Keratinocyte (primary cell): ENCODE results near the gene IGSF1. TPM values are rescaled to one million over a fixed set of nuclear protein-coding genes. Genes with fewer than 3 reads are reported as not detected.

ENCODE experiments used
- DNase-seq: peaks from one replicate; pipeline ENCODE4 v3.0.0-alpha.2; 2011; ENCODE audit warnings: low read depth, missing footprints, low spot score
- FAIRE-seq: peaks from 2 replicates; lab custom pipeline; 2011; peaks lifted over from hg19 to GRCh38; lab: Jason Lieb, UNC
- H2AFZ ChIP-seq: 2 replicates; pipeline ENCODE4 v1.6.0; 2012; ENCODE audit warnings: low read length, control low read depth, inconsistent platforms; ENCODE audit not compliant: control insufficient read depth
- H3K27ac ChIP-seq: 2 replicates; pipeline ENCODE4 v1.5.1; 2011; ENCODE audit warnings: low read length; ENCODE audit not compliant: control insufficient read depth, insufficient read depth
- H3K27me3 ChIP-seq: 3 replicates; pipeline ENCODE4 v1.6.0; 2011; ENCODE audit warnings: low read length; ENCODE audit not compliant: control insufficient read depth, insufficient read depth; ENCODE audit errors: extremely low read depth
- H3K36me3 ChIP-seq, 2 experiments: 2 replicates in 1 of 2; 3 replicates in 1 of 2; pipeline ENCODE4 v1.5.1; 2011; ENCODE audit warnings: low read length in 2 of 2, mild to moderate bottlenecking in 1 of 2; ENCODE audit not compliant: control insufficient read depth in 2 of 2, insufficient read depth in 2 of 2; ENCODE audit errors: extremely low read depth in 1 of 2
- H3K4me1 ChIP-seq: 3 replicates; pipeline ENCODE4 v1.5.1; 2011; ENCODE audit warnings: low read length; ENCODE audit not compliant: control insufficient read depth, insufficient read depth; ENCODE audit errors: extremely low read depth
- H3K4me2 ChIP-seq: 3 replicates; pipeline ENCODE4 v1.6.0; 2011; ENCODE audit warnings: low read depth, low read length; ENCODE audit not compliant: control insufficient read depth, insufficient read depth; ENCODE audit errors: extremely low read depth
- H3K4me3 ChIP-seq, 3 experiments: fragments of 200-600 bp in 1 of 3; sonication (generic) in 1 of 3; 2 replicates in 2 of 3; 3 replicates in 1 of 3; pipeline ENCODE4 v1.5.1; 2011 to 2016; ENCODE audit warnings: low read length in 3 of 3, mild to moderate bottlenecking in 3 of 3, control low read depth in 2 of 3, inconsistent platforms in 1 of 3, low read depth in 1 of 3, mixed read lengths in 1 of 3, mixed run types in 1 of 3, moderate library complexity in 1 of 3; ENCODE audit not compliant: control insufficient read depth in 2 of 3, insufficient read depth in 2 of 3; ENCODE audit errors: extremely low read depth in 1 of 3
- H3K79me2 ChIP-seq: 2 replicates; pipeline ENCODE4 v1.6.0; 2012; ENCODE audit warnings: low read length; ENCODE audit not compliant: control insufficient read depth, insufficient read depth
- H3K9ac ChIP-seq: 3 replicates; pipeline ENCODE4 v1.6.0; 2011; ENCODE audit warnings: low read length; ENCODE audit not compliant: control insufficient read depth, insufficient read depth; ENCODE audit errors: extremely low read depth
- H3K9me1 ChIP-seq: 3 replicates; pipeline ENCODE4 v1.6.0; 2011; ENCODE audit warnings: low read length; ENCODE audit not compliant: control insufficient read depth, insufficient read depth; ENCODE audit errors: extremely low read depth
- H3K9me3 ChIP-seq: 2 replicates; pipeline ENCODE4 v1.5.1; 2012; ENCODE audit warnings: low read depth, low read length; ENCODE audit not compliant: control insufficient read depth
- H4K20me1 ChIP-seq: 3 replicates; pipeline ENCODE4 v1.6.0; 2011; ENCODE audit warnings: low read length; ENCODE audit not compliant: control insufficient read depth, insufficient read depth; ENCODE audit errors: extremely low read depth
- EZH2 ChIP-seq: IDR thresholded peaks from one replicate; pipeline ENCODE4 v1.6.1; 2012; ENCODE audit warnings: inconsistent platforms, mild to moderate bottlenecking, low read length, moderate library complexity
- dilution Hi-C: fragments of 300-500 bp; cut with MboI; formaldehyde crosslinking; loops from one replicate; pipeline ENCODE4 v1.7.0; 2020; ENCODE audit warnings: low sequenced_read_pairs; ENCODE audit not compliant: extremely low pct_ligation_motif_present
- polyA plus RNA-seq, 5 experiments: library from polyadenylated mRNA; depleted of rRNA in 3 of 5; stranded (reverse) in 3 of 5; stranded (forward) in 1 of 5; unstranded in 1 of 5; fragments of >200 nt; gene quantifications; 1 replicate in 1 of 5; 2 replicates in 3 of 5; 3 replicates in 1 of 5; pipeline versions ENCODE4 v1.2.1 to v1.2.3, GENCODE V29; 2011 to 2012; ENCODE audit warnings: missing spikeins in 2 of 5, low read depth in 1 of 5, low replicate concordance in 1 of 5
- TF ChIP-seq, protein P1 (sequence below), 3 experiments: IDR thresholded peaks in 1 of 3; conservative IDR thresholded peaks in 1 of 3; optimal IDR thresholded peaks in 1 of 3; 2 replicates in 2 of 3; 3 replicates in 1 of 3; pipeline versions ENCODE3 to v1.5.1; 2011; ENCODE audit warnings: low read length in 3 of 3, mild to moderate bottlenecking in 3 of 3, moderate library complexity in 2 of 3, control low read depth in 1 of 3, inconsistent platforms in 1 of 3; ENCODE audit not compliant: insufficient read depth in 2 of 3; ENCODE audit errors: extremely low read depth in 1 of 3

IGSF1 gene
- polyA plus RNA-seq, 1 donor (not counting 4 experiments of a cell fraction or from before 2014, with no cell fraction given): not detected

- no peaks in the 10 kb centered on the region for H4K20me1 ChIP-seq
- no peak overlapping the region for H3K27ac ChIP-seq
- H3K4me1 ChIP-seq: no peaks in the 10 kb centered on the region
- no peak overlapping the region for H3K9ac ChIP-seq
- H3K36me3 ChIP-seq: no peaks in the 10 kb centered on the region
- no peaks in the 10 kb centered on the region for H3K9me3 ChIP-seq
- no peak for DNase-seq
- no peak overlapping the region for H2AFZ ChIP-seq
- H3K4me3 ChIP-seq: no peak overlapping the region
- dilution Hi-C loops: no loop called here
- no peak overlapping the region for H3K4me2 ChIP-seq
- no peak for FAIRE-seq
- no peaks in the 10 kb centered on the region for H3K9me1 ChIP-seq
- no peaks in the 10 kb centered on the region for H3K79me2 ChIP-seq
- TF ChIP-seq, protein P1, sequence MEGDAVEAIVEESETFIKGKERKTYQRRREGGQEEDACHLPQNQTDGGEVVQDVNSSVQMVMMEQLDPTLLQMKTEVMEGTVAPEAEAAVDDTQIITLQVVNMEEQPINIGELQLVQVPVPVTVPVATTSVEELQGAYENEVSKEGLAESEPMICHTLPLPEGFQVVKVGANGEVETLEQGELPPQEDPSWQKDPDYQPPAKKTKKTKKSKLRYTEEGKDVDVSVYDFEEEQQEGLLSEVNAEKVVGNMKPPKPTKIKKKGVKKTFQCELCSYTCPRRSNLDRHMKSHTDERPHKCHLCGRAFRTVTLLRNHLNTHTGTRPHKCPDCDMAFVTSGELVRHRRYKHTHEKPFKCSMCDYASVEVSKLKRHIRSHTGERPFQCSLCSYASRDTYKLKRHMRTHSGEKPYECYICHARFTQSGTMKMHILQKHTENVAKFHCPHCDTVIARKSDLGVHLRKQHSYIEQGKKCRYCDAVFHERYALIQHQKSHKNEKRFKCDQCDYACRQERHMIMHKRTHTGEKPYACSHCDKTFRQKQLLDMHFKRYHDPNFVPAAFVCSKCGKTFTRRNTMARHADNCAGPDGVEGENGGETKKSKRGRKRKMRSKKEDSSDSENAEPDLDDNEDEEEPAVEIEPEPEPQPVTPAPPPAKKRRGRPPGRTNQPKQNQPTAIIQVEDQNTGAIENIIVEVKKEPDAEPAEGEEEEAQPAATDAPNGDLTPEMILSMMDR (optimal IDR thresholded peaks at IDR 0.05 in 1 of 3, IDR thresholded peaks at IDR 0.05 in 1 of 3, conservative IDR thresholded peaks at IDR 0.05 in 1 of 3; ENCODE audit: extremely low read depth in 1 of 3, insufficient read depth in 2 of 3, low read length in 3 of 3): no peak
- no peak for TF ChIP-seq EZH2
- no peaks in the 10 kb centered on the region for H3K27me3 ChIP-seq
Measured at GRCh38 chrX:131331152-131331551, 42.0 kb upstream of the IGSF1 start.

DNA sequence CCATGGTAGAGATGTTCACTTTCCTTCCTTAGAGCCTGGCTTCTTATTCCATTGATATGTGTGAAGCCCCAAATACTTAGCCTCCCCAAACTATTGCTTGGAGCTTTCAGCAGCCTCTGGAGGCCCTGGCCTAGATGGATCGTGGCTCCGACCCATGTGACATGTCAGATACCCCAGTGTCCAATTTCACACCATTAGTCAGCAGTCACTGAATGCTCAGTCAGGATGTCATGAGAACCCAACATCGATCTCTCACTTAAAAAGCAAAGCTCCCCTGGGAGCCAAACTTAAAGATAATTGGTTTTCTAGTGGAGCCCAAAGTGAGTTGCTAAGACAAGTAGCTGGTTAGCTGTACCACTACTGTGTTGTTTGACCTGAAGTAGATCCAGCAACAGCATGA is 41.6 kb upstream of the IGSF1 start:
- Histone ChIP-seq H3K9me3 (no peaks in the 10 kb centered on the region), H3K4me2 (no peak overlapping the region), H3K79me2 (no peaks in the 10 kb centered on the region), H3K4me1 (no peaks in the 10 kb centered on the region), H3K27me3 (no peaks in the 10 kb centered on the region), H3K9me1 (no peaks in the 10 kb centered on the region), H3K27ac (no peak overlapping the region), H3K9ac (no peak overlapping the region), H3K36me3 (no peaks in the 10 kb centered on the region), H4K20me1 (no peaks in the 10 kb centered on the region), H3K4me3 (no peak overlapping the region), H2AFZ (no peak overlapping the region)
- TF ChIP-seq, protein P1 (optimal IDR thresholded peaks at IDR 0.05 in 1 of 3, IDR thresholded peaks at IDR 0.05 in 1 of 3, conservative IDR thresholded peaks at IDR 0.05 in 1 of 3; ENCODE audit: extremely low read depth in 1 of 3, insufficient read depth in 2 of 3, low read length in 3 of 3): no peak
- TF ChIP-seq EZH2: no peak
- DNase-seq: no peak
- no peak for FAIRE-seq
- dilution Hi-C loops: no loop called here
